Hematopoietic multipotent progenitor cell treated with erythropoietin and hydrocortisone succinate and interleukin-3 and kit ligand, for 17 days (in vitro differentiated cells): Measurements from ENCODE around the gene AMPD2.
A peak's percentile ranks its signal among the peaks of the same experiment; 100 is the strongest.
"Not testable (repeated sequence)": the region's sequence is repeated elsewhere in the genome, so short reads cannot be mapped to it uniquely, and the experiment has no call there.

ENCODE experiments used
- DNase-seq: peaks from one replicate; pipeline ENCODE4 v3.0.0-alpha.2; 2015; ENCODE audit warnings: low spot score

Gene AMPD2

GRCh38 chr1:109653306-109653705 is 33.7 kb downstream of the AMPD2 start:
- no peak for DNase-seq

- DNase-seq: no peak
Observed at GRCh38 chr1:109654519-109654918, 34.9 kb downstream of the AMPD2 start.

GRCh38 chr1:109655615-109656519 is 36.2 kb downstream of the AMPD2 start, which contains the start of gene GSTM4:
GSTM4 (plus strand) TSS chr1:109656099; CDS start chr1:109656390, 291 bp downstream.
- no peak for DNase-seq

- DNase-seq: no peak
Observed at GRCh38 chr1:109657395-109657794, 37.8 kb downstream of the AMPD2 start.

GRCh38 chr1:109657970-109658369 is 38.3 kb downstream of the AMPD2 start:
- DNase-seq: no peak

- no peak for DNase-seq
Observed at GRCh38 chr1:109658533-109659042, 39.0 kb downstream of the AMPD2 start.

- DNase-seq: no peak
Observed at GRCh38 chr1:109659145-109659544, 39.5 kb downstream of the AMPD2 start.

- no peak for DNase-seq
Observed at GRCh38 chr1:109659997-109660690, 40.5 kb downstream of the AMPD2 start.

GRCh38 chr1:109660691-109661026 is 41.0 kb downstream of the AMPD2 start:
- DNase-seq: not testable (repeated sequence)

- DNase-seq: no peak
Observed at GRCh38 chr1:109661391-109661790, 41.8 kb downstream of the AMPD2 start.

GRCh38 chr1:109664671-109665070 is 45.0 kb downstream of the AMPD2 start:
- DNase-seq: peak; percentile 1

- peak; percentile 2 for DNase-seq
Observed at GRCh38 chr1:109667452-109668122, 48.0 kb downstream of the AMPD2 start, which contains the start of gene GSTM2. GSTM2 (plus strand) TSS chr1:109668057; CDS start chr1:109668116, 59 bp downstream.

- peak; percentile 1 for DNase-seq
Observed at GRCh38 chr1:109668123-109668775, 48.6 kb downstream of the AMPD2 start.

- DNase-seq: peak; percentile 2
Observed at GRCh38 chr1:109669246-109669948, 49.8 kb downstream of the AMPD2 start.

GRCh38 chr1:109669949-109670302 is 50.3 kb downstream of the AMPD2 start:
- peak; percentile 1 for DNase-seq

GRCh38 chr1:109671067-109671466 is 51.4 kb downstream of the AMPD2 start:
- DNase-seq: peak; percentile 2

GRCh38 chr1:109673861-109674260 is 54.2 kb downstream of the AMPD2 start:
- peak; percentile 1 for DNase-seq

GRCh38 chr1:109676683-109677381 is 57.2 kb downstream of the AMPD2 start:
- peak; percentile 3 for DNase-seq

- DNase-seq: peak; percentile 4
Observed at GRCh38 chr1:109677459-109677858, 57.8 kb downstream of the AMPD2 start.

- DNase-seq: peak; percentile 2
Observed at GRCh38 chr1:109678637-109679036, 59.0 kb downstream of the AMPD2 start.
